Stimulated activated CD4-positive, alpha-beta T cell treated with anti-CD3 and anti-CD28 coated beads, Interleukin-15, amount 100 ng/mL, for 1 hour (primary cell): Measurements from ENCODE around the gene SLC2A9.

Source experiments
- DNase-seq, 2 donors: peaks; one replicate each; pipeline ENCODE4 v3.0.0-alpha.2; 2020; ENCODE audit warnings: low read depth in 1 of 2, low spot score in 1 of 2

SLC2A9 gene

DNA sequence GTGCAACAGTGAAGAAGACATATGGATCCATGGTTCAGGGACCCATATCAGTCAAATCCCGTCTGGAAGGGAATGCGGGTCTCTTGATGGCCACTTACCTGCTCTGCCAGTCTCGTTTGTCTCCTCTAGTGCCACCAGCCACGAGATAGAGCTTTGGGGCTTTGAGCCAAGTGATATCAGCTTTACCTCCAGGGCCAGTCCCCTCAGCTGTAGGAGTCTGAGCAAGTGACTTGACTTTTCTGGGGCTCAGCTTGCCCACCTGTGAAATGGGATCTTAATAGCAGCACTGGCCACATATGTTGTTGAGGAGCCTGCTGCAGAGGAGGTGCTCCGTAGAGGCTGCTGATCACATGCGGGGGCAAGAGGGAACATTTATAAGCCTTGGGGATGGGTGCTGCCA lies 1.2 kb downstream of the SLC2A9 start:
- DNase-seq, result no peak

DNA sequence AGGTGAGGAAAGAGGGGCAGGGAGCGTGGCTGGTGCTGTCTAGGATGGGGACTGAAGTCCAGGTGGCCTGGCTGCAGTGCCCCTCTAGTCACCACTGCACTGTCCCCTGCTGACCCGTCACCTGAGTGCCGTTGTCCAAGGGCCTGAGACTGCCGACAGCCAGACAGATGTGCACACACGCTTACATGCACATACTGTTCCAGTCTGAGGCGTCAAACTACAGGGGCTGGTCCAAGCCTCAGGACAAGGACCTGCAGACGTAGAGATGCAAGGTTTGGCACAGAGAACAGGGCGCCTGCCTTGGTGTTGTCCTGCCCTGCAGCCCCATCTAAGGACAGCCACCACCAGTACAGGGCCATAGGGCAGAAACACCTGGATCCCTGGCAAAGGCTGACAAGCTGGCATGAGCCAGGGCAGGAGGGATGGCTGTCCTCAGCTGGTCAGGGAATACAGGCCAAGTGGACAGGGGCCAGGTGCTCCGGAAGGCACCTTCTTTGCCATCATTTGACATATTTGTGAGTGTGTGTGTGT lies 1.7 kb downstream of the SLC2A9 start:
- DNase-seq, result no peak

- peak; percentile 84 to 85 for DNase-seq
Observed at GRCh38 chr4:10018818-10019461, 2.4 kb downstream of the SLC2A9 start.

DNA sequence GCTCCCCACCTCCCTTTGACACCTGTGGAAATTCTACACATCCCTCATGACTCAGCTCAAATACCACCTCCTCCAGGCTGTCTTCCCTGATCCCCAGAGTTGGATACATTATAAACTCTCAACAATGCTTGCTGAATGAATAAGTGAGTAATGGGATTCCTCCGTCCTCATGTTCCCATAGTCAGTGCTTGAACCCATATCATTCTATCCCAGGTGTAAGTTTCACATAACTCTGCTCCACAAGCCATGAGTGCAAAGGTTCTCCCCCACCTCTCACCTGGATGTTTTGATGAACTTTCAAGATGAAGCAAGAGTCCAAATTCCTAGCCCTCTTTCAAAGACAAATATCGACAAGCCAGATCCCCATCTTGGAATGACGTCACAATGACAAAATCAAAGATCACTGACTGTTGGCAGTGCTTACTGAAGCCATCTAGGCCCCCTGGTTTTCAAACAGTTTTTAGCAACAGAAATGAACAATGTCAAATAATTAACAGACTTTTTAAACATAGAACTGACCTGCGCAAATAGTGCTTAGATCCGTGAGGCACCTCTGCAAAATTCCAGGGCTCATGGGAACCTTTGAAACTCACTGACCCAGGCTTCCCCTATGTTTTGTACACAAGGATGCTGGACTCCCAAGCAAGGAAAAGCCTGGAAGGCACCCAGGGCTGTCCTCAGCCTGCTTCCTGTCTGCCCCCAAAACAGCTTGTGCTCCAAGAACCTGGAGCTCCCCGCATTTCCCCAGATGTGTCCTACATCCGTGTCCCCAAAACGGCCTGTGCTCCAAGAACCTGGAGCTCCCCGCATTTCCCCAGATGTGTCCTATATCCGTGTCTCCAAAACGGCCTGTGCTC lies 4.0 kb downstream of the SLC2A9 start:
- no peak for DNase-seq

GRCh38 chr4:10016169-10016568 lies 5.1 kb downstream of the SLC2A9 start:
- no peak for DNase-seq

GRCh38 chr4:10015140-10015753 lies 6.0 kb downstream of the SLC2A9 start:
- DNase-seq, result no peak

DNA sequence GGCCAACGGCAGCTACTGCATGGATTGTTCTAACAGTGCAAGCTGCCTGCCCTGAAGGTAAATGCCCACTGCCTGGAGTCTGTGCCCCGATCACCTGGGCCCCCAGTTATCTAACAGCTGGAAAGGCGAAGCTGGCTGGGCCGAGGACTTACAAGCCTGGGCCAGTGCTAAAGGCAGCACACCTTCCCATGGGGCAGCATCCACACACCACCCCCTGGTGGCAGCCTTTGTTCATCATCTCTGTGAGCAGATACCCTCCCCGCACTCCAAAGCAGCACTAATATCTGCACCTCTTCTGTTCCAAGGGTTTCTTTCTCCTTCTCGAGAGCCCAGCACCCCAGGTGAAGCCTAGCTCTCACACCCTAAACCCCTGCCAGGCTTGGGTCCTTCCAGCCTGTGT lies 7.6 kb downstream of the SLC2A9 start:
- no peak for DNase-seq

- no peak for DNase-seq
Observed at GRCh38 chr4:10011885-10012284, 9.4 kb downstream of the SLC2A9 start.

GRCh38 chr4:10011277-10011676 lies 10.0 kb downstream of the SLC2A9 start:
- DNase-seq, result no peak

DNA sequence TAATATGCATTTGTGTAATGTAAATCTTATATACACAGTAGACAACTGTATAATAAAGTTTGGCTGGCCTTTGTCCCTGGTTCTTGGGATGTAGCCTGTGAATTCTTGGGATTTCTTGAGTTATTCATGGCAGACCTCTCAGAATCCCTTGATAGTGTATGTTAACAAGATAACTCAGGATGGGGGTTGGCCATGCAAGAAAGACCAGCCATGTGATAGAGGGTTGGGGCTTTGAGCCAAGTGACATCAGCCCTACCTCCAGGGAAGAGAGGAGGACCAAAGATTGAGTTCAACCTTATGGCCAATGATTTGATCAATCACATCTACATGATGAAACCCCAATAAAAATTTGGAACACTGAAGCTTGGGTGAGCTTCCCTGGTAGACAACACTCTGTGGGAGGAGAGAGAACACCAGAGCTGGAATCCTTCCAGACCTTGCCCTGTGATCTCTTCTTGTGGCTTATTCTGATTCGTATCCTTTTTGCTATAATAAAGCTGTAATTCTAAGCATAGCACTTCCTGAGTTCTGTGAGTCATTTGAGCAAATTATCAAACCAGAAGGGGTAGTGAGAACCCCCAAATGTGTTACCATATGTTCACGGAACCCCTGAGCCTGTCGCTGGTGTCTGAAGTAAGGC lies 11.3 kb downstream of the SLC2A9 start:
- no peak for DNase-seq

- no peak for DNase-seq
Observed at GRCh38 chr4:10008609-10009005, 12.7 kb downstream of the SLC2A9 start.

- DNase-seq, result no peak
Observed at GRCh38 chr4:10007793-10008608, 13.3 kb downstream of the SLC2A9 start.

- DNase-seq, result no peak
Observed at GRCh38 chr4:10007436-10007740, 13.9 kb downstream of the SLC2A9 start.

- DNase-seq, result no peak
Observed at GRCh38 chr4:10006601-10007435, 14.5 kb downstream of the SLC2A9 start.

DNA sequence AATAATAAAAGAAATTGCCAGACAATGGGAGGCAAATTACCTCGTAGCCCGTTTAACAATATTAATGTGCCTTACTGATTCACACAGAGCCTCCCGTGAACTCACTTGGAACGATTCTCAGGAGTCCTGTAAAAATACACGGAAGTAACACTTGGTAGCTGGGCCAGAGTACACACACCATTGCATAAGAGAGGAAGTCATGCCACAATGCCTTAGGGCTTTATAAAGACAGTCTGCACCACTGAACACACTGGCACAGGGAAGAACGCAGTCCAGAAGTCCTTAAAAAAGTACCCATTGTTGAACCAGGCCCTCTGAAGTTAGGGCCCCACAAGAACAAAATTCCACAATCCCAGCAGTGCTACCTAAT lies 15.1 kb downstream of the SLC2A9 start:
- no peak for DNase-seq

DNA sequence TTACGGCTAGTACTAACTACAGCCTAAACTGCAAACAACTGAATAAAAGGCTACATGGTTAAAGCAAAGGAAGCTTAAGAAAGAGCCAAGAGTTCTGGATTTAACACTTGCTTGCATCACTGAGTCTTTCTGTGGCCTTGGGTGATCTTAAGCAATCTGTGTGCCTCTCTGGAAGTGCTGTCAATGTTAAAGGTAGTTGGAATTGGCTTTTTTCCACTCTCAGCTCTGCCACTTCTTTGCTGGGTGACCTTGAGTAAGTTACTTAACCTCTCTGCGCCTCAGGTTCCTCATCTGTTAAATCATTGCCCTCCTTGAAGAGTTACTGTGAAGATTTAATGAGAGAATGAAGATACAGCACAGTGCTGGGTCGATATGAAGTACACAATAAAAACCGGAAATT lies 15.7 kb downstream of the SLC2A9 start:
- no peak for DNase-seq

DNA sequence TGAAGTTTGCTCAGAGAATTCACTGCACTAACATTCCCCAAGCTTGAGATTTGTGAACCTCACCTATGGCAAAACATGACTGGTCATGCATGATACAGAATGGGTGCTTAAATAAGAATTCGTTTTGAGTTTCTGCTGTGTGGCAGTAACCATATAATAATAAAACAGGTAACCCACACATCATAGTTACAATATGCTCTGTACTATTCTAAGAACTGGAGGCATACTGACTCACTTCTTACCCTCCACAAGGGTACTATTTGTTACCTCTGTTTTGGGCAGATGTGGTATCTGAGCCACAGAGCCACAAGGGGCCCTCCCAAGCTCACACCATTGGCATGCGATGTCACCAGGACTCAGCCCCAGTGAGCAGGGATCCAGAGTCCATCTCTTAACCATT lies 17.6 kb downstream of the SLC2A9 start:
- no peak for DNase-seq

- no peak for DNase-seq
Observed at GRCh38 chr4:10002278-10002677, 19.0 kb downstream of the SLC2A9 start.

DNA sequence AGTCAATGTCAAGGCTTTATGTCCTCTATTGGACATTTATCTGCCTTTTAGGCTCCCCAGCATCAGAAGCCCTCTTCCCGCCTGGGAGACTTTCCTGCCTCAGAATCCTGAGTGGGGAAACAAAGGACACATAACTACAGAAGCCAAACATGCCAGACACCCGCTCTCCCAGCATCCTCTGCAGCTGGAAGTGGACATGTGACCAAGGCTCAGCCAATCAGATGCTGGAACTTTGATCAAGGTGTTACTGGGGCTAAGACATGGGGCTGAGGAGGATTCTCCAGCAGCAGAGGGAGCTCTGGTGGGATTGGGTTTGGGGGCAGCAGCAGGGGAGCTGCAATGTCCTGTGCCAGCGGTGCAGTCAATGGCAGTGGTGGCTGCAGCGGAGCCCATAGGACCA lies 19.5 kb downstream of the SLC2A9 start:
- DNase-seq, result no peak

GRCh38 chr4:9999956-10000561 lies 21.2 kb downstream of the SLC2A9 start:
- DNase-seq, result no peak
